H1 (cell line): ENCODE measurements around the gene CD151.

Source experiments
- EZH2 ChIP-seq: fragments of 200-600 bp; sonication (generic); IDR thresholded peaks from 2 replicates; pipeline ENCODE4 v1.7.1; 2012; ENCODE audit warnings: low read depth, mild to moderate bottlenecking, moderate library complexity, low read length, inconsistent platforms; ENCODE audit not compliant: severe bottlenecking
- TAF1 ChIP-seq: IDR thresholded peaks from 2 replicates; pipeline ENCODE4 v1.6.1; 2011; ENCODE audit warnings: mild to moderate bottlenecking, low read depth, low read length

- no peak for TF ChIP-seq TAF1
- no peak for TF ChIP-seq EZH2
Observed at GRCh38 chr11:792535-792821, 40.3 kb upstream of the CD151 start.
